GM12878 (cell line): ENCODE measurements around the gene RNASEL.

Experiments used
- ZZZ3 ChIP-seq: IDR thresholded peaks from 2 replicates; pipeline ENCODE4 v1.6.1; 2011; ENCODE audit warnings: low read depth; ENCODE audit not compliant: control insufficient read depth, insufficient read length
- TF ChIP-seq, protein P1 (sequence below), 3 experiments: IDR thresholded peaks in 2 of 3; conservative IDR thresholded peaks in 1 of 3; 2 replicates each; pipeline ENCODE4 v1.5.1; 2011; ENCODE audit warnings: low read depth in 3 of 3, low read length in 3 of 3, mild to moderate bottlenecking in 3 of 3, control low read depth in 2 of 3, moderate library complexity in 2 of 3, inconsistent platforms in 1 of 3, mixed read lengths in 1 of 3; ENCODE audit not compliant: control insufficient read depth in 2 of 3, insufficient read depth in 1 of 3; ENCODE audit errors: extremely low read depth in 1 of 3
- TF ChIP-seq, protein P2 (sequence below): IDR thresholded peaks from 2 replicates; pipeline ENCODE4 v1.6.1; 2011; ENCODE audit warnings: low read depth, mild to moderate bottlenecking, low read length, moderate library complexity, borderline replicate concordance; ENCODE audit errors: extremely low read depth

GRCh38 chr1:182634306-182635072 is 45.4 kb upstream of the RNASEL start:
- TF ChIP-seq, protein P1, sequence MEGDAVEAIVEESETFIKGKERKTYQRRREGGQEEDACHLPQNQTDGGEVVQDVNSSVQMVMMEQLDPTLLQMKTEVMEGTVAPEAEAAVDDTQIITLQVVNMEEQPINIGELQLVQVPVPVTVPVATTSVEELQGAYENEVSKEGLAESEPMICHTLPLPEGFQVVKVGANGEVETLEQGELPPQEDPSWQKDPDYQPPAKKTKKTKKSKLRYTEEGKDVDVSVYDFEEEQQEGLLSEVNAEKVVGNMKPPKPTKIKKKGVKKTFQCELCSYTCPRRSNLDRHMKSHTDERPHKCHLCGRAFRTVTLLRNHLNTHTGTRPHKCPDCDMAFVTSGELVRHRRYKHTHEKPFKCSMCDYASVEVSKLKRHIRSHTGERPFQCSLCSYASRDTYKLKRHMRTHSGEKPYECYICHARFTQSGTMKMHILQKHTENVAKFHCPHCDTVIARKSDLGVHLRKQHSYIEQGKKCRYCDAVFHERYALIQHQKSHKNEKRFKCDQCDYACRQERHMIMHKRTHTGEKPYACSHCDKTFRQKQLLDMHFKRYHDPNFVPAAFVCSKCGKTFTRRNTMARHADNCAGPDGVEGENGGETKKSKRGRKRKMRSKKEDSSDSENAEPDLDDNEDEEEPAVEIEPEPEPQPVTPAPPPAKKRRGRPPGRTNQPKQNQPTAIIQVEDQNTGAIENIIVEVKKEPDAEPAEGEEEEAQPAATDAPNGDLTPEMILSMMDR (IDR thresholded peaks at IDR 0.05 in 2 of 3, conservative IDR thresholded peaks at IDR 0.05 in 1 of 3; ENCODE audit: control insufficient read depth in 2 of 3, extremely low read depth in 1 of 3, insufficient read depth in 1 of 3, low read depth in 3 of 3, low read length in 3 of 3), result no peak
- TF ChIP-seq, protein P2, sequence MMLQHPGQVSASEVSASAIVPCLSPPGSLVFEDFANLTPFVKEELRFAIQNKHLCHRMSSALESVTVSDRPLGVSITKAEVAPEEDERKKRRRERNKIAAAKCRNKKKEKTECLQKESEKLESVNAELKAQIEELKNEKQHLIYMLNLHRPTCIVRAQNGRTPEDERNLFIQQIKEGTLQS, result no peak
- no peak for TF ChIP-seq ZZZ3
